Transverse colon (tissue), 4 donors: ENCODE data around the gene TOM1L2. TPM values are rescaled to one million over a fixed set of nuclear protein-coding genes. Genes with fewer than 3 reads are reported as not detected.

ENCODE experiments used
- DNase-seq: peaks from one replicate; pipeline ENCODE4 v3.0.0-alpha.2; 2019
- H3K27ac ChIP-seq, 4 donors: fragments of 200-600 bp; sonication (generic); 2 replicates each; pipeline ENCODE4 v1.5.1; 2016 to 2018; ENCODE audit warnings: inconsistent platforms in 4 of 4
- H3K27me3 ChIP-seq: fragments of 200-600 bp; sonication (generic); 2 replicates; pipeline ENCODE4 v1.5.1; 2017; ENCODE audit warnings: inconsistent platforms
- H3K36me3 ChIP-seq, 4 donors: fragments of 200-600 bp; sonication (generic); 2 replicates each; pipeline ENCODE4 v1.5.1; 2017 to 2019; ENCODE audit warnings: inconsistent platforms in 4 of 4
- H3K4me1 ChIP-seq, 4 donors: fragments of 200-600 bp; sonication (generic); 2 replicates each; pipeline ENCODE4 v1.5.1; 2017 to 2020; ENCODE audit warnings: inconsistent platforms in 4 of 4
- H3K4me3 ChIP-seq, 4 donors: fragments of 200-600 bp; sonication (generic); 1 replicate in 1 of 4; 2 replicates in 3 of 4; pipeline versions ENCODE4 v1.5.1 to v1.6.1; 2017 to 2019; ENCODE audit warnings: inconsistent platforms in 4 of 4
- H3K9me3 ChIP-seq, 2 donors: fragments of 200-600 bp; sonication (generic); 2 replicates each; pipeline ENCODE4 v1.5.1; 2017 to 2019; ENCODE audit warnings: inconsistent platforms in 2 of 2
- EP300 ChIP-seq: sonication (generic); formaldehyde crosslinking; IDR thresholded peaks from one replicate; pipeline ENCODE4 v1.6.1; 2017; ENCODE audit warnings: antibody characterized with exemption, low read depth
- POLR2A ChIP-seq: fragments of 450-650 bp; IDR thresholded peaks from one replicate; pipeline ENCODE4 v1.6.1; 2016; ENCODE audit warnings: antibody characterized with exemption, mild to moderate bottlenecking, moderate library complexity
- POLR2AphosphoS5 ChIP-seq, 3 donors: sonication (generic); formaldehyde crosslinking; IDR thresholded peaks; one replicate each; pipeline ENCODE4 v1.6.1; 2016; ENCODE audit warnings: antibody characterized with exemption in 3 of 3
- WGBS, 2 donors: methylation state at CpG; one replicate each; pipeline ENCODE4 v1.1.5; 2018; ENCODE audit warnings: low coverage in 1 of 2; 5-methylcytosine and 5-hydroxymethylcytosine counted together
- in situ Hi-C, 4 donors: fragments of 200-750 bp; cut with MboI; loops; one replicate each; pipeline versions ENCODE4 v1.15.0 to v1.15.1; 2017; ENCODE audit warnings: low sequenced_read_pairs in 3 of 4, low pct_ligation_motif_present in 1 of 4, low pct_unique_long_range_greater_than_20kb in 1 of 4
- intact Hi-C: fragments of 100-400 bp; cut with DNase I; formaldehyde crosslinking; loops from one replicate; pipeline ENCODE4 v1.15.1; 2023; ENCODE audit warnings: low total_unique reads
- total RNA-seq, 4 donors: library from RNA; depleted of rRNA; stranded (reverse); fragments of >200 nt; gene quantifications; one replicate each; pipeline ENCODE4 v1.1.0, GENCODE V29; 2016
- TF ChIP-seq, protein P1 (sequence below), 5 experiments: fragments of 200-600 bp in 3 of 5; fragments of 450-650 bp in 2 of 5; sonication (generic) in 3 of 5; IDR thresholded peaks; 1 replicate in 2 of 5; 2 replicates in 3 of 5; pipeline ENCODE4 v1.5.1; 2016 to 2017; ENCODE audit warnings: antibody characterized with exemption in 5 of 5, inconsistent platforms in 3 of 5, mild to moderate bottlenecking in 2 of 5, moderate library complexity in 1 of 5

The TOM1L2 gene
- total RNA-seq, 4 donors from 2014 or later: 65.9 to 178 (median 97.7) TPM

- TF ChIP-seq EP300: no peak
- TF ChIP-seq POLR2AphosphoS5 (IDR thresholded peaks at IDR 0.05): no peak
- TF ChIP-seq POLR2A: no peak
- TF ChIP-seq, protein P1, sequence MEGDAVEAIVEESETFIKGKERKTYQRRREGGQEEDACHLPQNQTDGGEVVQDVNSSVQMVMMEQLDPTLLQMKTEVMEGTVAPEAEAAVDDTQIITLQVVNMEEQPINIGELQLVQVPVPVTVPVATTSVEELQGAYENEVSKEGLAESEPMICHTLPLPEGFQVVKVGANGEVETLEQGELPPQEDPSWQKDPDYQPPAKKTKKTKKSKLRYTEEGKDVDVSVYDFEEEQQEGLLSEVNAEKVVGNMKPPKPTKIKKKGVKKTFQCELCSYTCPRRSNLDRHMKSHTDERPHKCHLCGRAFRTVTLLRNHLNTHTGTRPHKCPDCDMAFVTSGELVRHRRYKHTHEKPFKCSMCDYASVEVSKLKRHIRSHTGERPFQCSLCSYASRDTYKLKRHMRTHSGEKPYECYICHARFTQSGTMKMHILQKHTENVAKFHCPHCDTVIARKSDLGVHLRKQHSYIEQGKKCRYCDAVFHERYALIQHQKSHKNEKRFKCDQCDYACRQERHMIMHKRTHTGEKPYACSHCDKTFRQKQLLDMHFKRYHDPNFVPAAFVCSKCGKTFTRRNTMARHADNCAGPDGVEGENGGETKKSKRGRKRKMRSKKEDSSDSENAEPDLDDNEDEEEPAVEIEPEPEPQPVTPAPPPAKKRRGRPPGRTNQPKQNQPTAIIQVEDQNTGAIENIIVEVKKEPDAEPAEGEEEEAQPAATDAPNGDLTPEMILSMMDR (IDR thresholded peaks at IDR 0.05): no peak
- no peaks in the 10 kb centered on the region for H3K9me3 ChIP-seq
- H3K27ac ChIP-seq: no peak overlapping the region
- H3K4me3 ChIP-seq: no peak overlapping the region
- H3K27me3 ChIP-seq: no peaks in the 10 kb centered on the region
- H3K4me1 ChIP-seq: peaks cover 25 to 61% (median 45%) of the 10 kb centered on the region in 4 donors
- no peak for DNase-seq
- in situ Hi-C loops: no loop called here
- intact Hi-C loops: no loop called here
- WGBS, 2 donors: 80 to 89% methylated on average over 1 to 2 of the region's 2 CpGs
- no peaks in the 10 kb centered on the region for H3K36me3 ChIP-seq
These were observed 38.0 kb downstream of the TOM1L2 start for GRCh38 chr17:17934214-17934613.

- in situ Hi-C loops: no loop called here
- H3K27me3 ChIP-seq: no peaks in the 10 kb centered on the region
- H3K4me3 ChIP-seq: no peak overlapping the region
- no peak for DNase-seq
- H3K36me3 ChIP-seq: no peaks in the 10 kb centered on the region
- intact Hi-C loops: no loop called here
- no peaks in the 10 kb centered on the region for H3K9me3 ChIP-seq
- peaks cover 25 to 57% (median 40%) of the 10 kb centered on the region in 4 donors for H3K4me1 ChIP-seq
- H3K27ac ChIP-seq: no peak overlapping the region
- TF ChIP-seq POLR2A: no peak
- no peak for TF ChIP-seq EP300
- TF ChIP-seq, protein P1 (IDR thresholded peaks at IDR 0.05): no peak
- TF ChIP-seq POLR2AphosphoS5 (IDR thresholded peaks at IDR 0.05): no peak
These were observed 38.4 kb downstream of the TOM1L2 start for GRCh38 chr17:17933775-17934174.

GRCh38 chr17:17931159-17931558 is 41.0 kb downstream of the TOM1L2 start:
- DNase-seq: no peak
- WGBS, 2 donors: 78 to 79% methylated on average over 2 of the region's 2 CpGs
- intact Hi-C loops: no loop called here
- no peaks in the 10 kb centered on the region for H3K36me3 ChIP-seq
- H3K27ac ChIP-seq: no peak overlapping the region
- no peak overlapping the region for H3K4me3 ChIP-seq
- no peaks in the 10 kb centered on the region for H3K9me3 ChIP-seq
- in situ Hi-C loops: no loop called here
- H3K4me1 ChIP-seq: peaks cover 13 to 32% (median 16%) of the 10 kb centered on the region in 4 donors
- H3K27me3 ChIP-seq: no peaks in the 10 kb centered on the region
- TF ChIP-seq POLR2AphosphoS5 (IDR thresholded peaks at IDR 0.05) (no peak), POLR2A (no peak), EP300 (no peak)
- TF ChIP-seq, protein P1 (IDR thresholded peaks at IDR 0.05): no peak

- DNase-seq: no peak
- intact Hi-C loops (no loop called here), in situ Hi-C loops (no loop called here)
These were observed 41.5 kb downstream of the TOM1L2 start for GRCh38 chr17:17930674-17931073.

DNA sequence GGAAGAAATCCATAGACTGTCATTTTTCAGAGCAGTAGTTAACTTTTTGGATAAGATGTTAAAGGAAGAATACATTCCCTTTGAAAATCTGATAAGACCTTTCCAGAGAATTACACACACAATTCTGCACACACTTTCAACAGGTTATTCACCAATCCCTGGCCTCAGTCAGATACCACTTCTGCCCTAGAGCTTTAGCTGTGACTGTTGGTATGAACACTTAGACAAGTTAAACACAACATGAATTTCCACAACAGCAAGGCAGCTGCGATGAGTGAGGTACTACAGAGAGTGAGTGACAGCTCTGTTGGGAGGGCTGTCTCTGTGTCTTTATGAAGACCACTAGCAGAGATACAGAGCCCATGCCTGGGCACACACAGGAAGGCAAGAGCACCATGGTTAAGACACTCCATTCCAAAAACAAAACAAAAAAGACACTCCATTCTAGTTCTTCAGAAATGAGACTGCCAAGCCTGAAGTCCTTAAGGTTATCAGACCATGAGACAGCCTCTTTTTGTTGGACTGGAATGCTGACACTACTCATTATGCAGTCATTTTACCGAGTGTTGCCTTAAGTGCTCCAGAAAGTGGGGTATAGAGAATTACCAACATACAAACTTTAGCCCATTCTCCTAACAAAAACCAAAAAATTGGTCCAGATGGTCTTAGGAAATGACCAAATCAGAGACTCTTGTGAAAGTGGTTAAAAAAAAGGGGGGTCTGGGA is 42.4 kb downstream of the TOM1L2 start:
- H3K9me3 ChIP-seq: no peaks in the 10 kb centered on the region
- in situ Hi-C loops (no loop called here), intact Hi-C loops (loop anchor here (10.0 kb wide), 1 partner anchor 115 kb away; no protein-coding TSS in a partner anchor)
- peaks cover under 1 to 18% (median 4%) of the 10 kb centered on the region in 4 donors for H3K4me1 ChIP-seq
- WGBS, 2 donors: 77% methylated on average over 2 of the region's 2 CpGs; no CpG with 5 or more reads in 1 of the 2 donors
- no peak overlapping the region for H3K4me3 ChIP-seq
- no peaks in the 10 kb centered on the region for H3K36me3 ChIP-seq
- H3K27me3 ChIP-seq: no peaks in the 10 kb centered on the region
- TF ChIP-seq POLR2AphosphoS5 (IDR thresholded peaks at IDR 0.05): no peak
- TF ChIP-seq, protein P1 (IDR thresholded peaks at IDR 0.05): no peak
- TF ChIP-seq POLR2A: no peak
- H3K27ac ChIP-seq: peak overlapping the region in 1 of 4 donors; percentile 8
- DNase-seq: no peak

More at GRCh38 chr17:17930674-17931073, 41.5 kb downstream of the TOM1L2 start:
- Histone ChIP-seq H3K4me3 (no peak overlapping the region), H3K36me3 (no peaks in the 10 kb centered on the region), H3K27ac (no peak overlapping the region), H3K27me3 (no peaks in the 10 kb centered on the region), H3K4me1 (peaks cover 9 to 27% (median 11%) of the 10 kb centered on the region in 4 donors), H3K9me3 (no peaks in the 10 kb centered on the region)
- TF ChIP-seq EP300: no peak
